Measurements from ENCODE around the gene CCNG2. TPM values are rescaled to one million over a fixed set of nuclear protein-coding genes. Genes with fewer than 3 reads are reported as not detected.
"Not testable (repeated sequence)": the region's sequence is repeated elsewhere in the genome, so short reads cannot be mapped to it uniquely, and the experiment has no call there.

The CCNG2 gene
- total RNA-seq, 1 experiment from 2014 or later: 34.1 TPM

DNA sequence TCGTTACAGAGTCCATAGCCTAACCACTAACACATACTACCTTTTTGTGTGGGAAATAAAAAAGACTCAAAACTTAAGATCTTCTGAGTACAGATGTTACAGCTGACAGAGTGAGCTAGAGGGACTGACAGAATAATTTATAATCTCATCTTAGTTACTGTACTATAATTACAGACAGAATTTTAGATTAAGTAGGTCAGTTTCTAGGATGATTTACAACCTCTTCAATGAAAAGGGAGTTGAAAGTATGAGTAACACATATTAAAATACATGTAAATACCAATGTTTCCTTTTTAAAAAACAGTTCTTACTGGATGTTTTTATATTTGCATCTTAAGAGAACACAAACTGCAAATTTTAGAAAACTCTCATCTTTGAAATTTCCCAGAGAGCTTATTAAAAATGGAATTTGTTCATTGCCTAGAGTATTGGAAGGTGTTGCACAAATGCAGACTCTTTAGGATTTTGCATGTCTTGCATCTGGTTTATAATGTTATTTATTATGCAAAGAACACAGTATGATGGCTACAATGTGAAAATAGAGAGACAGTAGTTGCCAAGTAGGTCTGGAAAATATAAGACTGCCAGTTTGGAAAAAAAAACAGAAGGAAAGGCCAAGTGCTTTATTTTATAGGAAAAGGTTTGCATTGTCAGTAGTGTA, 24.2 kb upstream of the CCNG2 start:
- ATAC-seq (no peak), DNase-seq (ENCODE audit: low read depth, low spot score) (no peak)
- TF ChIP-seq ZNF274 (IDR thresholded peaks at IDR 0.05; ENCODE audit: low read depth, low read length) (no peak), FOSL1 (IDR thresholded peaks at IDR 0.05; ENCODE audit: low read depth) (no peak)
- TF ChIP-seq, protein P1, sequence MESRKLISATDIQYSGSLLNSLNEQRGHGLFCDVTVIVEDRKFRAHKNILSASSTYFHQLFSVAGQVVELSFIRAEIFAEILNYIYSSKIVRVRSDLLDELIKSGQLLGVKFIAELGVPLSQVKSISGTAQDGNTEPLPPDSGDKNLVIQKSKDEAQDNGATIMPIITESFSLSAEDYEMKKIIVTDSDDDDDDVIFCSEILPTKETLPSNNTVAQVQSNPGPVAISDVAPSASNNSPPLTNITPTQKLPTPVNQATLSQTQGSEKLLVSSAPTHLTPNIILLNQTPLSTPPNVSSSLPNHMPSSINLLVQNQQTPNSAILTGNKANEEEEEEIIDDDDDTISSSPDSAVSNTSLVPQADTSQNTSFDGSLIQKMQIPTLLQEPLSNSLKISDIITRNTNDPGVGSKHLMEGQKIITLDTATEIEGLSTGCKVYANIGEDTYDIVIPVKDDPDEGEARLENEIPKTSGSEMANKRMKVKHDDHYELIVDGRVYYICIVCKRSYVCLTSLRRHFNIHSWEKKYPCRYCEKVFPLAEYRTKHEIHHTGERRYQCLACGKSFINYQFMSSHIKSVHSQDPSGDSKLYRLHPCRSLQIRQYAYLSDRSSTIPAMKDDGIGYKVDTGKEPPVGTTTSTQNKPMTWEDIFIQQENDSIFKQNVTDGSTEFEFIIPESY (IDR thresholded peaks at IDR 0.05; ENCODE audit: extremely low read depth, insufficient replicate concordance, low read length): no peak
- Histone ChIP-seq H3K79me2 (ENCODE audit: insufficient read depth, low read length) (no peaks in the 10 kb centered on the region), H3K36me3 (ENCODE audit: control insufficient read depth in 1 of 2, insufficient read depth in 2 of 2, low read length in 2 of 2) (no peaks in the 10 kb centered on the region), H3K9me3 (ENCODE audit: control insufficient read depth in 1 of 2, insufficient read depth in 1 of 2, low read depth in 1 of 2, low read length in 2 of 2) (no peaks in the 10 kb centered on the region), H3K27me3 (ENCODE audit: insufficient read depth, low read length) (no peaks in the 10 kb centered on the region), H3K4me1 (ENCODE audit: control insufficient read depth in 1 of 2, insufficient read depth in 2 of 2, low read length in 2 of 2) (no peaks in the 10 kb centered on the region), H3K4me3 (replicated peaks in 1 of 2; ENCODE audit: low read depth in 1 of 2, low read length in 2 of 2) (no peak overlapping the region), H3K27ac (ENCODE audit: low read depth, low read length) (no peak overlapping the region), H2AFZ (ENCODE audit: low read depth, low read length, poor library complexity, severe bottlenecking) (no peak overlapping the region), H4K20me1 (ENCODE audit: insufficient read depth) (no peaks in the 10 kb centered on the region), H3K4me2 (ENCODE audit: low read length) (no peak overlapping the region), H3K9me2 (ENCODE audit: insufficient read depth) (no peaks in the 10 kb centered on the region), H3K9ac (ENCODE audit: low read length) (no peak overlapping the region)
- no TSS peak for BruUV-seq (replicated peaks)
- intact Hi-C loops (cut with micrococcal nuclease): no loop called here
- POLR2A ChIA-PET: no interaction called here
- RAD21 ChIA-PET (ENCODE audit: low non-redundant PET in 1 of 2, low total read pairs in 2 of 2, uncharacterized antibody in 2 of 2, unreplicated experiment in 2 of 2): no interaction called here
- CTCF ChIA-PET: interaction anchor here (1.1 kb wide), 1 partner anchor 11 kb away, joined by 3 read pairs; no protein-coding TSS in a partner anchor

DNA sequence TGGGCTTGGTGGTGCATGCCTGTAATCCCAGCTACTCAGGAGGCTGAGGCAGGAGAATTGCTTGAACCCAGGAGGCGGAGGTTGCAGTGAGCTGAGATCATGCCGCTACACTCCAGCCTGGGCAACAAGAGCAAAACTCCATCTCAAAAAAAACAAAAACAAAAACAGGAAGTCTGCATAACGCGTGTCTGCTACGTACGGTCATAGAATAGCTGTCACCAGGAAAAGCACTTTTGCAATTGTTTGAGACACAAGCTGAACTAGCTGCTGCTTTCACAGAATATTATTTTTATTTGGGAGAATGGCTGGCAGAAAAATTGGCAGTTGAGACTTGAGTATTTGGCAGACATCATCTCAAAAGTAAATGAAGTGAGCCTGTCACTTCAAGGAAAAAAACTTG, 19.6 kb upstream of the CCNG2 start:
- CTCF ChIA-PET; H3K79me2 ChIP-seq (ENCODE audit: insufficient read depth, low read length); H3K4me2 ChIP-seq (ENCODE audit: low read length); intact Hi-C loops (cut with micrococcal nuclease); H2AFZ ChIP-seq (ENCODE audit: low read depth, low read length, poor library complexity, severe bottlenecking); H3K9ac ChIP-seq (ENCODE audit: low read length); H3K27me3 ChIP-seq (ENCODE audit: insufficient read depth, low read length); H4K20me1 ChIP-seq (ENCODE audit: insufficient read depth); DNase-seq (ENCODE audit: low read depth, low spot score); RAD21 ChIA-PET (ENCODE audit: low non-redundant PET in 1 of 2, low total read pairs in 2 of 2, uncharacterized antibody in 2 of 2, unreplicated experiment in 2 of 2); H3K9me3 ChIP-seq (ENCODE audit: control insufficient read depth in 1 of 2, insufficient read depth in 1 of 2, low read depth in 1 of 2, low read length in 2 of 2); ATAC-seq; H3K4me1 ChIP-seq (ENCODE audit: control insufficient read depth in 1 of 2, insufficient read depth in 2 of 2, low read length in 2 of 2); H3K27ac ChIP-seq (ENCODE audit: low read depth, low read length); H3K36me3 ChIP-seq (ENCODE audit: control insufficient read depth in 1 of 2, insufficient read depth in 2 of 2, low read length in 2 of 2); H3K9me2 ChIP-seq (ENCODE audit: insufficient read depth); H3K4me3 ChIP-seq (replicated peaks in 1 of 2; ENCODE audit: low read depth in 1 of 2, low read length in 2 of 2); BruUV-seq (replicated peaks): not testable (repeated sequence)
- POLR2A ChIA-PET: interaction anchor here (0.6 kb wide), 1 partner anchor 81 kb away, joined by 3 read pairs; no protein-coding TSS in a partner anchor
